Mesenchymal stem cell (in vitro differentiated cells and primary cell): ENCODE results near the gene RAB3B.

ENCODE experiments used
- DNase-seq: peaks from one replicate; pipeline ENCODE4 v3.0.0-alpha.2; 2013
- H2AFZ ChIP-seq: one replicate; pipeline ENCODE4 v1.6.1; 2013; ENCODE audit warnings: low read depth, mild to moderate bottlenecking, control low read depth, inconsistent platforms, low read length, moderate library complexity
- H2AK5ac ChIP-seq: 2 replicates; pipeline ENCODE4 v1.6.1; 2013; ENCODE audit warnings: low read length, moderate library complexity, mild to moderate bottlenecking, inconsistent platforms; ENCODE audit not compliant: severe bottlenecking
- H2BK120ac ChIP-seq: one replicate; pipeline ENCODE4 v1.6.1; 2013; ENCODE audit warnings: low read depth, mild to moderate bottlenecking, inconsistent platforms, low read length, moderate library complexity
- H2BK12ac ChIP-seq, 2 experiments: one replicate each; pipeline ENCODE4 v1.6.1; 2013; ENCODE audit warnings: inconsistent platforms in 2 of 2, low read length in 2 of 2, mild to moderate bottlenecking in 2 of 2, moderate library complexity in 2 of 2, control low read depth in 1 of 2
- H2BK15ac ChIP-seq: one replicate; pipeline ENCODE4 v1.6.1; 2013; ENCODE audit warnings: mild to moderate bottlenecking, low read depth, inconsistent platforms; ENCODE audit not compliant: poor library complexity, severe bottlenecking
- H2BK5ac ChIP-seq: 2 replicates; pipeline ENCODE4 v1.6.1; 2013; ENCODE audit warnings: low read depth, mild to moderate bottlenecking, low read length, control low read depth, inconsistent platforms; ENCODE audit not compliant: poor library complexity, severe bottlenecking
- H3K14ac ChIP-seq, 2 experiments: one replicate each; pipeline ENCODE4 v1.6.1; 2013; ENCODE audit warnings: inconsistent platforms in 2 of 2, low read length in 2 of 2, control low read depth in 1 of 2, mild to moderate bottlenecking in 1 of 2, moderate library complexity in 1 of 2
- H3K18ac ChIP-seq, 2 experiments: one replicate each; pipeline ENCODE4 v1.6.1; 2013; ENCODE audit warnings: inconsistent platforms in 2 of 2, low read length in 2 of 2, control low read depth in 1 of 2, low read depth in 1 of 2, mild to moderate bottlenecking in 1 of 2
- H3K23ac ChIP-seq, 2 experiments: one replicate each; pipeline ENCODE4 v1.6.1; 2013; ENCODE audit warnings: inconsistent platforms in 2 of 2, low read length in 2 of 2, mild to moderate bottlenecking in 2 of 2, moderate library complexity in 2 of 2, control low read depth in 1 of 2
- H3K27ac ChIP-seq: 2 replicates; pipeline ENCODE4 v1.5.1; 2013; ENCODE audit warnings: mild to moderate bottlenecking, moderate library complexity, low read length, control low read depth, inconsistent platforms; ENCODE audit not compliant: poor library complexity, severe bottlenecking
- H3K27me3 ChIP-seq, 2 experiments: 2 replicates each; pipeline versions ENCODE4 v1.6.1 to v1.7.0; 2013; ENCODE audit warnings: low read length in 2 of 2, mild to moderate bottlenecking in 2 of 2, moderate library complexity in 2 of 2, control low read depth in 1 of 2, inconsistent platforms in 1 of 2; ENCODE audit not compliant: control insufficient read depth in 1 of 2, insufficient read depth in 1 of 2
- H3K36me3 ChIP-seq, 2 experiments: 2 replicates each; pipeline versions ENCODE4 v1.6.1 to v1.7.0; 2013; ENCODE audit warnings: low read length in 2 of 2, control low read depth in 1 of 2, inconsistent platforms in 1 of 2, low read depth in 1 of 2, mild to moderate bottlenecking in 1 of 2; ENCODE audit not compliant: insufficient read depth in 2 of 2, control insufficient read depth in 1 of 2
- H3K4ac ChIP-seq, 2 experiments: one replicate each; pipeline ENCODE4 v1.6.1; 2013; ENCODE audit warnings: inconsistent platforms in 2 of 2, low read length in 2 of 2, mild to moderate bottlenecking in 2 of 2, moderate library complexity in 2 of 2, control low read depth in 1 of 2, low read depth in 1 of 2
- H3K4me1 ChIP-seq: 2 replicates; pipeline ENCODE4 v1.6.1; 2013; ENCODE audit warnings: low read depth, low read length, control low read depth; ENCODE audit not compliant: control insufficient read depth, insufficient read depth
- H3K4me2 ChIP-seq: 2 replicates; pipeline ENCODE4 v1.6.1; 2013; ENCODE audit warnings: low read length, mild to moderate bottlenecking, inconsistent platforms; ENCODE audit not compliant: poor library complexity, severe bottlenecking
- H3K4me3 ChIP-seq, 2 experiments: 2 replicates each; pipeline versions ENCODE4 v1.5.1 to v1.7.0; 2013; ENCODE audit warnings: low read length in 2 of 2, mild to moderate bottlenecking in 2 of 2, control low read depth in 1 of 2, low read depth in 1 of 2; ENCODE audit not compliant: insufficient read depth in 1 of 2
- H3K79me1 ChIP-seq: replicated peaks from 2 replicates; pipeline ENCODE4 v1.6.1; 2013; ENCODE audit warnings: mild to moderate bottlenecking, control low read depth, low read length, inconsistent platforms; ENCODE audit not compliant: poor library complexity, severe bottlenecking
- H3K9ac ChIP-seq: 2 replicates; pipeline ENCODE4 v1.7.0; 2013; ENCODE audit warnings: mild to moderate bottlenecking, low read length, moderate library complexity
- H3K9me3 ChIP-seq: 2 replicates; pipeline ENCODE4 v1.7.0; 2013; ENCODE audit warnings: mild to moderate bottlenecking, low read length; ENCODE audit not compliant: control insufficient read depth
- H4K8ac ChIP-seq: one replicate; pipeline ENCODE4 v1.6.1; 2013; ENCODE audit warnings: inconsistent platforms, mild to moderate bottlenecking, low read length, moderate library complexity
- H4K91ac ChIP-seq: one replicate; pipeline ENCODE4 v1.6.1; 2013; ENCODE audit warnings: mild to moderate bottlenecking, low read length, inconsistent platforms
- WGBS: methylation state at CpG from one replicate; pipeline ENCODE4 v1.1.7; 2013; ENCODE audit warnings: mixed read lengths; 5-methylcytosine and 5-hydroxymethylcytosine counted together

RAB3B gene

GRCh38 chr1:51936531-51936930 lies 54.0 kb downstream of the RAB3B start:
- Histone ChIP-seq H3K4ac (no peak overlapping the region), H3K27me3 (no peaks in the 10 kb centered on the region), H3K27ac (no peak overlapping the region), H2AFZ (no peak overlapping the region), H3K23ac (no peak overlapping the region), H3K4me3 (no peak overlapping the region), H2BK12ac (no peak overlapping the region), H3K9ac (no peak overlapping the region), H3K79me1 (peaks cover 19% of the 10 kb centered on the region), H3K4me1 (no peaks in the 10 kb centered on the region), H3K18ac (no peak overlapping the region), H3K36me3 (peaks cover 18 to 30% of the 10 kb centered on the region in 2 experiments), H3K4me2 (no peak overlapping the region), H3K14ac (no peak overlapping the region), H2AK5ac (no peak overlapping the region), H2BK120ac (no peak overlapping the region), H2BK15ac (no peak overlapping the region), H4K91ac (no peak overlapping the region), H3K9me3 (peaks cover 13% of the 10 kb centered on the region), H4K8ac (no peak overlapping the region), H2BK5ac (no peak overlapping the region)
- no peak for DNase-seq
- WGBS = 88% methylated on average over 4 of the region's 4 CpGs

DNA sequence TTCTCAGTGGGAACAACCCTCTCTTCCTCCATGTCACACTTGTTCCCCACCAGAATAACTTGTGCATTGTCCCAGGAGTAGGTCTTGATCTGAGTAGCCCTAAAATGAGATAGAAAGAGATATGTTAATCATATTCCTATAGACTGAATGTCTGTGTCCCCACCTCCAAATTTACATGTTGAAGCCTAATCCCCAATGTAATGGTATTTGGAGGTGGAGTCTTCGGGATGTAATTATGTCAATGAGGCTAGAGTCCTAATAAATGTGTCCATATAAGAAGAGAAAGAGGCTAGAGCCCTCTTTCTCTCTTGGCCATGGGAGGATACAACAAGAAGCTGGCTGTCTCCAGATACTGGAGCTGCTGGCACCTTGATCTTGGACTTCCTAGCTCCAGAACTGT lies 57.2 kb downstream of the RAB3B start:
- Histone ChIP-seq H3K23ac (no peak overlapping the region), H3K27me3 (no peaks in the 10 kb centered on the region), H3K4me1 (no peaks in the 10 kb centered on the region), H4K8ac (no peak overlapping the region), H3K4ac (no peak overlapping the region), H2BK15ac (no peak overlapping the region), H3K9ac (no peak overlapping the region), H2BK120ac (no peak overlapping the region), H2AFZ (no peak overlapping the region), H2BK5ac (no peak overlapping the region), H2AK5ac (no peak overlapping the region), H3K14ac (no peak overlapping the region), H3K4me2 (no peak overlapping the region), H3K79me1 (peaks cover 22% of the 10 kb centered on the region), H3K9me3 (no peaks in the 10 kb centered on the region), H3K27ac (no peak overlapping the region), H3K4me3 (no peak overlapping the region), H3K36me3 (peaks cover 14 to 31% of the 10 kb centered on the region in 2 experiments), H4K91ac (peak overlapping the region; percentile 69), H3K18ac (no peak overlapping the region), H2BK12ac (no peak overlapping the region)
- 100% methylated on average over 1 of the region's 1 CpG for WGBS
- DNase-seq = no peak

GRCh38 chr1:51930329-51930728 lies 60.2 kb downstream of the RAB3B start:
- Histone ChIP-seq H3K79me1 (peaks cover 19% of the 10 kb centered on the region), H3K9me3 (no peaks in the 10 kb centered on the region), H4K91ac (no peak overlapping the region), H3K27me3 (no peaks in the 10 kb centered on the region), H4K8ac (no peak overlapping the region), H3K4ac (no peak overlapping the region), H3K27ac (no peak overlapping the region), H2BK5ac (no peak overlapping the region), H3K4me3 (no peak overlapping the region), H3K36me3 (peaks cover 14 to 19% of the 10 kb centered on the region in 2 experiments), H3K23ac (no peak overlapping the region), H2AFZ (no peak overlapping the region), H2BK120ac (no peak overlapping the region), H3K14ac (no peak overlapping the region), H2AK5ac (no peak overlapping the region), H3K4me1 (peaks cover 2% of the 10 kb centered on the region), H2BK12ac (no peak overlapping the region), H2BK15ac (no peak overlapping the region), H3K4me2 (no peak overlapping the region), H3K9ac (no peak overlapping the region), H3K18ac (no peak overlapping the region)
- no peak for DNase-seq

DNA sequence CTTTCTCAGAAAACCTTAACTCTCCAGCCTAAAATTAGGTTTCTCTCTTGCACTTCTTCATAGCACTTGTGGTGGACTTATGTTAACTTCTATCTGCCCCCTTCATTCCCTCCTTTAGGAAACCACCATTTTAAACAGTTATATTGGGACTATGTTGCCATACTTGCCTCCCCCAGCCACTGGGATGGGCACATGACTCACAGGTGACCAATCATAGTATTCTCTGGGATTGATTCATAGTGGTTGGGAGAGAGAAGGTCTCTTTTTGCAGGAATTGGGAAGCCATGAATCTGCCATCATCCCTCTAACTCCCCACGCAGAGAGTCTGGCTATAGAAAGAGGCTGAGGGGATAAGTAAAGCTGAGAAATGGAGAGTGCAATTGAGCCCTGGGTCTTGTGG lies 61.6 kb downstream of the RAB3B start:
- no CpG with 5 or more reads among the region's 1 CpG for WGBS
- no peak overlapping the region for H3K4me3 ChIP-seq
- peaks cover 2% of the 10 kb centered on the region for H3K4me1 ChIP-seq
- no peak overlapping the region for H2BK120ac ChIP-seq
- no peak overlapping the region for H4K91ac ChIP-seq
- no peak overlapping the region for H2BK15ac ChIP-seq
- H3K4ac ChIP-seq = no peak overlapping the region
- H3K27me3 ChIP-seq = no peaks in the 10 kb centered on the region
- no peak for DNase-seq
- no peak overlapping the region for H3K23ac ChIP-seq
- H2AK5ac ChIP-seq = no peak overlapping the region
- H3K27ac ChIP-seq = no peak overlapping the region
- no peak overlapping the region for H3K9ac ChIP-seq
- H3K36me3 ChIP-seq = peaks cover 11 to 16% of the 10 kb centered on the region in 2 experiments
- H3K9me3 ChIP-seq = no peaks in the 10 kb centered on the region
- H3K18ac ChIP-seq = no peak overlapping the region
- no peak overlapping the region for H3K14ac ChIP-seq
- peaks cover 20% of the 10 kb centered on the region for H3K79me1 ChIP-seq
- no peak overlapping the region for H2BK12ac ChIP-seq
- no peak overlapping the region for H4K8ac ChIP-seq
- no peak overlapping the region for H3K4me2 ChIP-seq
- no peak overlapping the region for H2AFZ ChIP-seq
- no peak overlapping the region for H2BK5ac ChIP-seq
